ENCODE data around the gene ROR1. TPM values are rescaled to one million over a fixed set of nuclear protein-coding genes. Genes with fewer than 3 reads are reported as not detected.

Gene ROR1
- total RNA-seq, 1 experiment from 2014 or later, result 2.7 TPM

DNA sequence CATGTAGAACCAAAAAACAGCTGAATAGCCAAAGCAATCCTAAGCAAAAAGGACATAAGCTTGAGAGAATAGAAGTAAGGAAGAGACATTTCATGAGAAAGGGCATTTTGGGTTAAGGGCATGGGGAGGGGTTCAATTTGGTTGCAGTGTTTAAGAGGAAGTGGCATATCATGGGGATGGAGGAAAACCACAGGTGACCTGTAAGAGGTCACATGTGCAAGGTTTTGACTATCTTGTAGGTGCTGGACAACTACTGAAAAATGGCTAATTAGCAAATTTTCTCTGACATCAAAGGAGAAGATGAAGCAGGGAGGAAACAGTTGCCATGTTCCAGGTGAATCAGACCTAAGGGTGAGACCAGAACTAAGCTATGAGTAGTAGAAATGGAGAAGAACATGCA is 31.3 kb upstream of the ROR1 start (continued):
- TF ChIP-seq SP1 (IDR thresholded peaks at IDR 0.05; ENCODE audit: low read depth) (no peak), SRF (IDR thresholded peaks at IDR 0.05; ENCODE audit: low read depth) (no peak), SIN3A (IDR thresholded peaks at IDR 0.05; ENCODE audit: low read depth) (no peak)

DNA sequence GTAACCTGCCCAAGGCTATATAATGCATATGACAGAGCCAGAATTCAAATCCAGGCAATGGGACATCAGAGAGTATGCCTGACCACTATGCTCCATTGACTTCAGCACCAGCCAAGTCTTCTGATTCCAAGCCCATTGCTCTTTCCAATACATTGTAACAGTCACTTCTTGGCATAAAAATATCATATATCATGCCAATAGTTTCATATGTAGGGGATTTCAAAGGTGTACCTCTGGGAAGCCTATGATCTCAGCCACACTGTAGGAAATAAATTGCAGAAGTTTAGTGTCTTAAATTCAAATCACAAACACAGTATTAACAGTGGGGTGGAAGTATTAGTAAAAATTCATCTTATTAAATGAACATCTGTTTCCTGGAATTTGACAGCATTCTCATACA is 30.0 kb upstream of the ROR1 start:
- BruUV-seq (replicated peaks), result no TSS peak
- Histone ChIP-seq H4K20me1 (ENCODE audit: insufficient read depth) (no peaks in the 10 kb centered on the region), H3K4me3 (replicated peaks in 1 of 2; ENCODE audit: low read depth in 1 of 2, low read length in 2 of 2) (no peak overlapping the region), H3K4me2 (ENCODE audit: low read length) (no peak overlapping the region), H3K27me3 (ENCODE audit: insufficient read depth, low read length) (no peaks in the 10 kb centered on the region), H3K9me2 (ENCODE audit: insufficient read depth) (no peaks in the 10 kb centered on the region), H3K79me2 (ENCODE audit: insufficient read depth, low read length) (no peaks in the 10 kb centered on the region), H3K9me3 (ENCODE audit: control insufficient read depth in 1 of 2, insufficient read depth in 1 of 2, low read depth in 1 of 2, low read length in 2 of 2) (no peaks in the 10 kb centered on the region), H3K9ac (ENCODE audit: low read length) (no peak overlapping the region), H3K27ac (ENCODE audit: low read depth, low read length) (no peak overlapping the region), H3K4me1 (ENCODE audit: control insufficient read depth in 1 of 2, insufficient read depth in 2 of 2, low read length in 2 of 2) (no peaks in the 10 kb centered on the region), H3K36me3 (ENCODE audit: control insufficient read depth in 1 of 2, insufficient read depth in 2 of 2, low read length in 2 of 2) (no peaks in the 10 kb centered on the region), H2AFZ (ENCODE audit: low read depth, low read length, poor library complexity, severe bottlenecking) (no peak overlapping the region)
- intact Hi-C loops (cut with micrococcal nuclease), result no loop called here
- POLR2A ChIA-PET, result no interaction called here
- TF ChIP-seq RAD21 (IDR thresholded peaks at IDR 0.05; ENCODE audit: low read depth), result no peak
- TF ChIP-seq, protein P1, sequence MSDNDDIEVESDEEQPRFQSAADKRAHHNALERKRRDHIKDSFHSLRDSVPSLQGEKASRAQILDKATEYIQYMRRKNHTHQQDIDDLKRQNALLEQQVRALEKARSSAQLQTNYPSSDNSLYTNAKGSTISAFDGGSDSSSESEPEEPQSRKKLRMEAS (IDR thresholded peaks at IDR 0.05), result no peak
- TF ChIP-seq, protein P2, sequence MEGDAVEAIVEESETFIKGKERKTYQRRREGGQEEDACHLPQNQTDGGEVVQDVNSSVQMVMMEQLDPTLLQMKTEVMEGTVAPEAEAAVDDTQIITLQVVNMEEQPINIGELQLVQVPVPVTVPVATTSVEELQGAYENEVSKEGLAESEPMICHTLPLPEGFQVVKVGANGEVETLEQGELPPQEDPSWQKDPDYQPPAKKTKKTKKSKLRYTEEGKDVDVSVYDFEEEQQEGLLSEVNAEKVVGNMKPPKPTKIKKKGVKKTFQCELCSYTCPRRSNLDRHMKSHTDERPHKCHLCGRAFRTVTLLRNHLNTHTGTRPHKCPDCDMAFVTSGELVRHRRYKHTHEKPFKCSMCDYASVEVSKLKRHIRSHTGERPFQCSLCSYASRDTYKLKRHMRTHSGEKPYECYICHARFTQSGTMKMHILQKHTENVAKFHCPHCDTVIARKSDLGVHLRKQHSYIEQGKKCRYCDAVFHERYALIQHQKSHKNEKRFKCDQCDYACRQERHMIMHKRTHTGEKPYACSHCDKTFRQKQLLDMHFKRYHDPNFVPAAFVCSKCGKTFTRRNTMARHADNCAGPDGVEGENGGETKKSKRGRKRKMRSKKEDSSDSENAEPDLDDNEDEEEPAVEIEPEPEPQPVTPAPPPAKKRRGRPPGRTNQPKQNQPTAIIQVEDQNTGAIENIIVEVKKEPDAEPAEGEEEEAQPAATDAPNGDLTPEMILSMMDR (IDR thresholded peaks at IDR 0.05 in 2 of 3, conservative IDR thresholded peaks at IDR 0.05 in 1 of 3; ENCODE audit: borderline replicate concordance in 1 of 3, insufficient read depth in 1 of 3, low read depth in 2 of 3, low read length in 2 of 3), result no peak
- TF ChIP-seq CBX3 (IDR thresholded peaks at IDR 0.05; ENCODE audit: low read depth), result no peak
- TF ChIP-seq POLR2AphosphoS5 (IDR thresholded peaks at IDR 0.05; ENCODE audit: low read depth, low read length), result no peak
- TF ChIP-seq SIN3A (IDR thresholded peaks at IDR 0.05; ENCODE audit: low read depth), result no peak
- TF ChIP-seq SP1 (IDR thresholded peaks at IDR 0.05; ENCODE audit: low read depth), result no peak
- TF ChIP-seq POLR2A (IDR thresholded peaks at IDR 0.05; ENCODE audit: borderline replicate concordance, extremely low read depth, insufficient read depth, insufficient read length), result no peak
- TF ChIP-seq, protein P3, sequence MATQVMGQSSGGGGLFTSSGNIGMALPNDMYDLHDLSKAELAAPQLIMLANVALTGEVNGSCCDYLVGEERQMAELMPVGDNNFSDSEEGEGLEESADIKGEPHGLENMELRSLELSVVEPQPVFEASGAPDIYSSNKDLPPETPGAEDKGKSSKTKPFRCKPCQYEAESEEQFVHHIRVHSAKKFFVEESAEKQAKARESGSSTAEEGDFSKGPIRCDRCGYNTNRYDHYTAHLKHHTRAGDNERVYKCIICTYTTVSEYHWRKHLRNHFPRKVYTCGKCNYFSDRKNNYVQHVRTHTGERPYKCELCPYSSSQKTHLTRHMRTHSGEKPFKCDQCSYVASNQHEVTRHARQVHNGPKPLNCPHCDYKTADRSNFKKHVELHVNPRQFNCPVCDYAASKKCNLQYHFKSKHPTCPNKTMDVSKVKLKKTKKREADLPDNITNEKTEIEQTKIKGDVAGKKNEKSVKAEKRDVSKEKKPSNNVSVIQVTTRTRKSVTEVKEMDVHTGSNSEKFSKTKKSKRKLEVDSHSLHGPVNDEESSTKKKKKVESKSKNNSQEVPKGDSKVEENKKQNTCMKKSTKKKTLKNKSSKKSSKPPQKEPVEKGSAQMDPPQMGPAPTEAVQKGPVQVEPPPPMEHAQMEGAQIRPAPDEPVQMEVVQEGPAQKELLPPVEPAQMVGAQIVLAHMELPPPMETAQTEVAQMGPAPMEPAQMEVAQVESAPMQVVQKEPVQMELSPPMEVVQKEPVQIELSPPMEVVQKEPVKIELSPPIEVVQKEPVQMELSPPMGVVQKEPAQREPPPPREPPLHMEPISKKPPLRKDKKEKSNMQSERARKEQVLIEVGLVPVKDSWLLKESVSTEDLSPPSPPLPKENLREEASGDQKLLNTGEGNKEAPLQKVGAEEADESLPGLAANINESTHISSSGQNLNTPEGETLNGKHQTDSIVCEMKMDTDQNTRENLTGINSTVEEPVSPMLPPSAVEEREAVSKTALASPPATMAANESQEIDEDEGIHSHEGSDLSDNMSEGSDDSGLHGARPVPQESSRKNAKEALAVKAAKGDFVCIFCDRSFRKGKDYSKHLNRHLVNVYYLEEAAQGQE (IDR thresholded peaks at IDR 0.05; ENCODE audit: low read depth), result no peak
- no peak for TF ChIP-seq EZH2 (IDR thresholded peaks at IDR 0.05)
- no peak for TF ChIP-seq TCF7L2 (IDR thresholded peaks at IDR 0.05; ENCODE audit: borderline replicate concordance, extremely low read depth, insufficient read depth, insufficient read length)
- no peak for TF ChIP-seq FOSL1 (IDR thresholded peaks at IDR 0.05; ENCODE audit: low read depth)
- no peak for DNase-seq (ENCODE audit: low read depth, low spot score)
- CTCF ChIA-PET, result no interaction called here
- no peak for ATAC-seq
- RAD21 ChIA-PET (ENCODE audit: low non-redundant PET in 1 of 2, low total read pairs in 2 of 2, uncharacterized antibody in 2 of 2, unreplicated experiment in 2 of 2), result no interaction called here

Measured in HCT116 (cell line).